Nephron progenitor cell (in vitro differentiated cells): ENCODE measurements around the gene PCYT2.

Source experiments
- DNase-seq: peaks from one replicate; pipeline ENCODE4 v3.0.0; 2021
- H3K27ac Mint-ChIP-seq: 2 replicates; pipeline ENCODE4 v1.8.0; 2021; ENCODE audit warnings: mild to moderate bottlenecking, moderate library complexity, mixed read lengths
- H3K27me3 Mint-ChIP-seq: 2 replicates; pipeline ENCODE4 v1.8.0; 2021; ENCODE audit warnings: mild to moderate bottlenecking, low read depth, mixed read lengths; ENCODE audit not compliant: poor library complexity
- H3K36me3 Mint-ChIP-seq: 2 replicates; pipeline ENCODE4 v1.8.0; 2021; ENCODE audit warnings: low read depth, mixed read lengths
- H3K4me1 Mint-ChIP-seq: 2 replicates; pipeline ENCODE4 v1.8.0; 2021; ENCODE audit warnings: mixed read lengths
- H3K4me3 Mint-ChIP-seq: 2 replicates; pipeline ENCODE4 v1.8.0; 2021; ENCODE audit warnings: mild to moderate bottlenecking, moderate library complexity, mixed read lengths
- H3K9me3 Mint-ChIP-seq: 2 replicates; pipeline ENCODE4 v1.8.0; 2021; ENCODE audit warnings: mild to moderate bottlenecking, moderate library complexity, mixed read lengths
- TF ChIP-seq, protein P1 (sequence below): fragments of 200-600 bp; sonication (generic); IDR thresholded peaks from 2 replicates; pipeline ENCODE4 v1.5.0; 2021; ENCODE audit warnings: antibody characterized with exemption

PCYT2 gene

DNA sequence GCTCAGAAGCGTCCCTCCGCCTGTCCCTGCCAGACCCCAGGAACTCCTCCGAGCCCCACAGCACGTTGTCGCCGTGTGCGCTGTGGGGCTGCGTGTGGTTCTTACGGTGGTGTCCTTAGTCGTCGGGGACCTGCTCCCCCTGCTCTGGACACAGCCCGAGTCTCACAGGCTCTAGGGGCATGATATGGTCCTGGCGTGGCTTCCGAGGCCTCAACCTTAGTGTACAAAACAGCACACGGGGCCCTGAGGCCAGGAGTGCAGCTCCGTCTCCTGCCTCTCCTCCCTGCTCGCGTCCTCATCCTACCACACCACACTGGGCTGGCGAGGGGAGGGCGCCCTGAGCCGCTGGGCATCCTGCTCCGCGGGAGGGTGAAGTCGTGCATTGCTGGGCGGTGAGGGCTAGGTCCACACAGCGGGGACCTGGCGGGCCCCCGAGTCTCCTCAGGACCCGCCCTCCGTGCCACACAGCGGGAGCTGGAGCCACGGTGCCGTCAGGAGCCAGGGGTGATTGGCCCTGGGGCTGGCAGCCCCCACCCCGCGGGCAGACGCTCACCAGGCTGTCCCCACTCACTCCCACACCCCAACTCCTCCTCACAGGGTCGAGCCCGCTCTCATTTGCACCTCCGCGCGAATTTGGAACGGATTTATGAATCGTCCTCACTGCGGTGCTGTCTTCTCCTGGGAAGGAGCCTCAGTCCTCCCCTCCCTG, 17.5 kb upstream of the PCYT2 start:
- no peak overlapping the region for H3K27ac Mint-ChIP-seq
- TF ChIP-seq, protein P1, sequence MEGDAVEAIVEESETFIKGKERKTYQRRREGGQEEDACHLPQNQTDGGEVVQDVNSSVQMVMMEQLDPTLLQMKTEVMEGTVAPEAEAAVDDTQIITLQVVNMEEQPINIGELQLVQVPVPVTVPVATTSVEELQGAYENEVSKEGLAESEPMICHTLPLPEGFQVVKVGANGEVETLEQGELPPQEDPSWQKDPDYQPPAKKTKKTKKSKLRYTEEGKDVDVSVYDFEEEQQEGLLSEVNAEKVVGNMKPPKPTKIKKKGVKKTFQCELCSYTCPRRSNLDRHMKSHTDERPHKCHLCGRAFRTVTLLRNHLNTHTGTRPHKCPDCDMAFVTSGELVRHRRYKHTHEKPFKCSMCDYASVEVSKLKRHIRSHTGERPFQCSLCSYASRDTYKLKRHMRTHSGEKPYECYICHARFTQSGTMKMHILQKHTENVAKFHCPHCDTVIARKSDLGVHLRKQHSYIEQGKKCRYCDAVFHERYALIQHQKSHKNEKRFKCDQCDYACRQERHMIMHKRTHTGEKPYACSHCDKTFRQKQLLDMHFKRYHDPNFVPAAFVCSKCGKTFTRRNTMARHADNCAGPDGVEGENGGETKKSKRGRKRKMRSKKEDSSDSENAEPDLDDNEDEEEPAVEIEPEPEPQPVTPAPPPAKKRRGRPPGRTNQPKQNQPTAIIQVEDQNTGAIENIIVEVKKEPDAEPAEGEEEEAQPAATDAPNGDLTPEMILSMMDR: no peak
- no peaks in the 10 kb centered on the region for H3K9me3 Mint-ChIP-seq

DNA sequence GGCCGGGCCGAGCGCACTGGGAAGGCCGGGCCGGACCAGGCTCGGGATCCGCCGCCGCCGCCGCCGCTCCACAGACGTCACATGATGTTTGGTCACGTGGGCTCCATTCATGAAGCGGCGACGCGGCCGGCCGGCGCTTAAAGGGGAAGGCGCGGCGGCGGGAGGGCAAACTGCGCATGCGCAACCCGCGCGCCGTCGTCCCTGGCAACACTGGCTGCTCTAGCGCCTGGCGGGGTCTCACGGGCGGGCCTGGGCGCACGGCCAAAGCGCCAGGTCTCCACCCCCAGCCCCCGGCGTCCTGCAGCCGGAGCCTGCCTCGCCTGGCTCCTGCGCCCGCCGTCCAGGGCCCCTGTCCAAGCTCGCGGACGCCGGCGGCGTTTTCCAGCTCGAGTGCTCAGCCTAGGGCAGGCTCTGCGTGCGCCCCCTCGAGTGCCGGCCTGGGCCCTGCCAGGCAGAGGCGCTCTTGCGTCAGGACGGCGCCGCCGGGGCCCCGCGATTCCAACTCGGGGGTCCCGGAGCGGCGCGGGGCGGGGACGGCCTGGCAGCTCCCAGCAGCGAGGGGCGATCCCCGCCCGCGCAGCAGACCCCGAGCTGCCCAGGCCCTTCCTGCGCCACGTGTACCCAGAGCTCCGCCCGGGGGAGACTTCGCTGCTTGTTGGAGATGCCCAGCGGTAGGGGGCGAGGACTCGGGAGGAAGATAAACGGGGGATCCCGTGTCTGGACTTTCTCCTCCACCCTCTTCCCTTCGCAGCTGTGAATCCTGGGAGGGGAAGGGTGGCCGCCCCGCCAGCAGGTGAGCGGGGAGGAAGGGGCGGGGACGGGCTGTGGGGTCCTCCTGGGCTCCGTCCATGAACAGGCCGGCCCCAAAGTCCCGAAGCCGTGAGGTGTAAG, 16.7 kb upstream of the PCYT2 start, which contains the start of gene MAFG:
TSS of gene MAFG (minus strand) at position 83 of the 891 bp plus-strand sequence. CDS start 4,550 bp downstream, outside the sequence.
- Mint-ChIP-seq H3K4me1 (peaks cover 41% of the 10 kb centered on the region), H3K27ac (peak within 1 kb of the TSS; percentile 94), H3K36me3 (no peaks in the 10 kb centered on the region), H3K9me3 (no peaks in the 10 kb centered on the region), H3K4me3 (peak within 1 kb of the TSS; percentile 80), H3K27me3 (no peaks in the 10 kb centered on the region)
- TF ChIP-seq, protein P1: peak; percentile 20
- peak; percentile 94 for DNase-seq

More for the DNA sequence above, 17.5 kb upstream of the PCYT2 start:
- no peaks in the 10 kb centered on the region for H3K36me3 Mint-ChIP-seq
- H3K4me1 Mint-ChIP-seq: peaks cover 35% of the 10 kb centered on the region
- H3K27me3 Mint-ChIP-seq: no peaks in the 10 kb centered on the region
- DNase-seq: no peak
- peak overlapping the region; percentile 76 for H3K4me3 Mint-ChIP-seq

DNA sequence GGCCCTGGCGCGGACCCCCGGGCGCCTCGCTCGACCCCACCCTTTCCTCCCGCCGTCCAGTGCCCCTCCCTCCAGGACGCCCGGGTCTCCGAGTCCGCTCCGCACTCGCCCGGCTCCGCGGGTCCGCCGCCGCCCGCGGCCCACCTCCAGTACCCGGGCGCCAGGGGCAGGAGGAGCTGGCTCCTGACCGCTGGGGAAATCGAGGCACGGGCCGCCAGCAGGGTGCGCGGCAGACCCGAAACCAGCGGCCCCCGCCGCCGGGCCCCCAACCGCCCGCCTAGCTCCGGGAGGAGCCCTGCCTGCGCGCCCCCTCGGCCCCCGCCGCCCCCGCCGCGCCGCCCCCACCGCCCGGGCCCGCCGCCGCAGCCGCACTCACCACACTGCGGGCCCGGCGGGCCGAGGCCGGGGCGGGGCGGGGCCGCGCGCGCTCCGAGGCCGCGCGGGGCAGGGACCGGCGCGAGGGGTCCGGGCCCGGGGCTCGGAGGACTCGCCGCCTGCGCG, 16.0 kb upstream of the PCYT2 start:
- H3K4me3 Mint-ChIP-seq: peak overlapping the region; percentile 69

DNA sequence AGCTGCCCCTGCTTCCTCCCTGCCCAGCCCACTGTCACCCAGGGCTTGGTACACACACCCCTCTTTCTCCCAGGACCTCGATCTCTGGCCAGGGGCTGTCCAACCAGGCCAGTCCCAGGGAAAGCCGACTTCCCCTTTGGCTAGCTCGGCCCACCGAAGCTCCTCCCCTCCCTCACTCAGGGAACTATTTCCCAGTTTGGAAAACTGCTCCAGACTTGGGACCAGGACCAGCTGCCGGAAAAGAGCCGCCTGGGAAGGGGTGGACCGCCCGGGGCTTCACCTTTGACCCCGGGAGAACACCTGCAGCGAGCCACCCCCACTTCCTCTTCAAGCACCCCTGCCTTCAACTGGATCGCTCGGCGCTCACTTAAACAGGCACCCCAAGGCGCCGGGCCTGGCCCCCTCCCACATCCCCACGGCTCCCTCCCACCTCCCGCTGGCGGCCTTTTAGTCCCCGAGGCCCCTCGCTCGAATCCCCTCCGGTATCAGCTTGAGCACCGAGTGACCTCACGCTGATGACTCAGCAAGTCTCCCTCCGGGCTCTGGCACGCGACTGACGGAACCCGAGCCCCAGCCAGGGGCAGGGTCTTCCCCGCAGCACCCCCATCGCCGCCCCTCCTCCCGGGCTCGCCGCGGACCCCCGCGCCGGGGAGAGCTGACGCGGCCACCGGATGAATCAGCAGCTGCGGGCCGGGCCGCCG, 15.4 kb upstream of the PCYT2 start:
- Mint-ChIP-seq H3K27ac (peak overlapping the region; percentile 94), H3K27me3 (no peaks in the 10 kb centered on the region), H3K36me3 (no peaks in the 10 kb centered on the region), H3K9me3 (no peaks in the 10 kb centered on the region), H3K4me1 (peaks cover 53% of the 10 kb centered on the region), H3K4me3 (peak overlapping the region; percentile 80)
- TF ChIP-seq, protein P1: no peak
- peak; percentile 69 for DNase-seq

More for the DNA sequence above, 16.0 kb upstream of the PCYT2 start:
- no peak for DNase-seq
- Mint-ChIP-seq H3K4me1 (peaks cover 48% of the 10 kb centered on the region), H3K27me3 (no peaks in the 10 kb centered on the region), H3K36me3 (no peaks in the 10 kb centered on the region), H3K9me3 (no peaks in the 10 kb centered on the region), H3K27ac (no peak overlapping the region)
- TF ChIP-seq, protein P1: no peak

DNA sequence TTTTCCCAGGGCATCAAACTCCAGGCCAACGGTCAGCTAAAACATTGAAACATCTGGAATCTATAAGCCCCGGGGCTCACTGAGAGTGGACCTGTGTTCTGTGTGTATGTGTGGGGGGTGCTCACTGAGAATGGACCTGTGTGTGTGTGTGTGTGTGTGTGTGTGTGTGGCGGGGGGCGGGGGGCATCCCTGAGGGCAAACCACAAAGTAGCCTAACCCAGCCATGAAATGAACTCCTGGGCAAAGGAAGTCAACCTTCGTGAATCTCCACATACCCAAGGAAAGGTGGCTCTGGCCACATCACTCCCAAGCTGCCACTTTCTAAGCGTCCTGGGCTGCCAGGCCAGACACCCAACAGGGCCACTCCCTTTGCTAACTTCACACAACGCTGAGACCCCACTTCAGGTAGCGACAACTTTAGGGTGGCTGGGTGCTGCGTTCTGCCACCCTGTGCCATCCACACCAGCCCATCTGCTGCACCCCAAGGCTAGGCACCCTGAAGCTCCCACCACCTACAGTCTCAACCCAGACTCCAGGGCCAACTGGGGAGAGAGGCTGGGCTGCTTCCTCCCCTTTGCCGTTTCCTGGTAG, 14.8 kb upstream of the PCYT2 start:
- Mint-ChIP-seq H3K4me3 (peak overlapping the region; percentile 80), H3K9me3 (no peaks in the 10 kb centered on the region), H3K36me3 (peaks cover 5% of the 10 kb centered on the region), H3K27ac (peak overlapping the region; percentile 94), H3K27me3 (no peaks in the 10 kb centered on the region), H3K4me1 (peaks cover 56% of the 10 kb centered on the region)
- no peak for DNase-seq
- TF ChIP-seq, protein P1: no peak
